ENCODE data around the gene VAT1L. TPM values are rescaled to one million over a fixed set of nuclear protein-coding genes. Genes with fewer than 3 reads are reported as not detected.

VAT1L gene
- total and polyA plus RNA-seq, 2 donors (not counting 1 experiment from before 2014, with no cell fraction given), result not detected

GRCh38 chr16:77780378-77780837, 8.0 kb upstream of the VAT1L start:
- no peaks in the 10 kb centered on the region for H3K4me1 Mint-ChIP-seq

DNA sequence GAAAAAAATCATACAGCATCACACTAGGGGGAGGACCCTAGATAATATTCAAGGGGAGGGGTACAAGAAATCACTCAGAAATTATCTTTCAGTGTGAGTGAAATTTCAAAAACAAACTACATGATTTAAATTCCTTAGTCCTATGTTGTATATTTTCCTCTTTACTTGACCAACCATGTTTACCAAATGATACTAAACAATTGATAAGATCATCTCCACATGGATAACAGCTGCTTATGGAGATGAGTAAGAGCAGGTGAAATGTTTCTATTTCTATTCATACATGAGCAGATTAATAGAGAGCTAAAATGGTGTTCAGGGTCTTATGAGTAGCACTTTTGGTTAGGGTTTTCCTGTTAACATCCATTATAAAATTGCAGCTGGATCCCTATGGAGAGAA, 7.3 kb upstream of the VAT1L start:
- no peaks in the 10 kb centered on the region for H3K4me1 Mint-ChIP-seq
- no peak overlapping the region for H3K4me3 ChIP-seq (ENCODE audit: control extremely low read depth in 1 of 5, extremely low read depth in 1 of 5, insufficient read depth in 1 of 5, low read depth in 2 of 5, low read length in 4 of 5)
- peaks cover 9% of the 10 kb centered on the region for H3K27me3 Mint-ChIP-seq
- intact Hi-C loops (cut with micrococcal nuclease), result no loop called here
- no peak overlapping the region for H2AFZ ChIP-seq (ENCODE audit: insufficient read depth, low read depth, low read length, poor library complexity, severe bottlenecking)
- no peak overlapping the region for H3K27ac ChIP-seq (ENCODE audit: low read length in 2 of 2)
- no peaks in the 10 kb centered on the region for H4K20me1 ChIP-seq (ENCODE audit: control insufficient read depth, insufficient read depth, low read length, poor library complexity, severe bottlenecking)
- CTCF ChIA-PET, result no interaction called here
- H3K27ac Mint-ChIP-seq, result no peak overlapping the region
- H3K4me1 ChIP-seq (ENCODE audit: control insufficient read depth in 2 of 2, insufficient read depth in 2 of 2, low read length in 2 of 2), result no peaks in the 10 kb centered on the region
- H3K9me3 Mint-ChIP-seq (ENCODE audit: insufficient read depth), result no peaks in the 10 kb centered on the region
- no peaks in the 10 kb centered on the region for H3K79me2 ChIP-seq (ENCODE audit: control insufficient read depth, insufficient read depth, low read length)
- no peaks in the 10 kb centered on the region for H3K9me3 ChIP-seq (ENCODE audit: control extremely low read depth in 1 of 3, control insufficient read depth in 2 of 3, insufficient read depth in 1 of 3, low read length in 2 of 3)
- H3K4me3 Mint-ChIP-seq, result no peak overlapping the region
- peaks cover 0 to 4% (median 0%) of the 10 kb centered on the region in 4 experiments for H3K27me3 ChIP-seq (replicated peaks in 1 of 4; ENCODE audit: control extremely low read depth in 1 of 4, control insufficient read depth in 3 of 4, insufficient read depth in 4 of 4, low read length in 3 of 4)
- no peak overlapping the region for H3K9ac ChIP-seq (ENCODE audit: low read length)
- ATAC-seq (ENCODE audit: low read depth) (no peak), DNase-seq (no peak)
- POLR2A ChIA-PET, result no interaction called here
- TF ChIP-seq EZH2 (IDR thresholded peaks at IDR 0.05; ENCODE audit: borderline replicate concordance, insufficient read depth, low read depth, low read length, poor library complexity, severe bottlenecking), result no peak
- no peak for TF ChIP-seq CTCF (IDR thresholded peaks at IDR 0.05)
- H3K4me2 ChIP-seq (replicated peaks; ENCODE audit: low read depth, low read length, poor library complexity, severe bottlenecking), result no peak overlapping the region
- no peaks in the 10 kb centered on the region for H3K36me3 ChIP-seq (replicated peaks in 1 of 2; ENCODE audit: control extremely low read depth in 1 of 2, control insufficient read depth in 1 of 2, extremely low read depth in 1 of 2, insufficient read depth in 2 of 2, low read length in 1 of 2)

More at GRCh38 chr16:77780378-77780837, 8.0 kb upstream of the VAT1L start:
- H3K27ac Mint-ChIP-seq, result no peak overlapping the region
- Histone ChIP-seq H3K4me1 (ENCODE audit: control insufficient read depth in 2 of 2, insufficient read depth in 2 of 2, low read length in 2 of 2) (no peaks in the 10 kb centered on the region), H3K4me3 (ENCODE audit: control extremely low read depth in 1 of 5, extremely low read depth in 1 of 5, insufficient read depth in 1 of 5, low read depth in 2 of 5, low read length in 4 of 5) (no peak overlapping the region), H2AFZ (ENCODE audit: insufficient read depth, low read depth, low read length, poor library complexity, severe bottlenecking) (no peak overlapping the region), H3K9me3 (ENCODE audit: control extremely low read depth in 1 of 3, control insufficient read depth in 2 of 3, insufficient read depth in 1 of 3, low read length in 2 of 3) (no peaks in the 10 kb centered on the region), H3K36me3 (replicated peaks in 1 of 2; ENCODE audit: control extremely low read depth in 1 of 2, control insufficient read depth in 1 of 2, extremely low read depth in 1 of 2, insufficient read depth in 2 of 2, low read length in 1 of 2) (no peaks in the 10 kb centered on the region), H3K27me3 (replicated peaks in 1 of 4; ENCODE audit: control extremely low read depth in 1 of 4, control insufficient read depth in 3 of 4, insufficient read depth in 4 of 4, low read length in 3 of 4) (peaks cover 0 to 3% (median 0%) of the 10 kb centered on the region in 4 experiments), H3K4me2 (replicated peaks; ENCODE audit: low read depth, low read length, poor library complexity, severe bottlenecking) (no peak overlapping the region), H3K9ac (ENCODE audit: low read length) (no peak overlapping the region), H3K27ac (ENCODE audit: low read length in 2 of 2) (no peak overlapping the region), H3K79me2 (ENCODE audit: control insufficient read depth, insufficient read depth, low read length) (no peaks in the 10 kb centered on the region), H4K20me1 (ENCODE audit: control insufficient read depth, insufficient read depth, low read length, poor library complexity, severe bottlenecking) (no peaks in the 10 kb centered on the region)
- H3K4me3 Mint-ChIP-seq, result no peak overlapping the region
- no peak for ATAC-seq (ENCODE audit: low read depth)
- 82% methylated on average over 6 of the region's 9 CpGs for WGBS (ENCODE audit: insufficient coverage)
- ChIA-PET CTCF (no interaction called here), POLR2A (no interaction called here)
- no peaks in the 10 kb centered on the region for H3K9me3 Mint-ChIP-seq (ENCODE audit: insufficient read depth)
- intact Hi-C loops (cut with micrococcal nuclease), result no loop called here
- no peak for DNase-seq
- H3K27me3 Mint-ChIP-seq, result peaks cover 6% of the 10 kb centered on the region
- TF ChIP-seq EZH2 (IDR thresholded peaks at IDR 0.05; ENCODE audit: borderline replicate concordance, insufficient read depth, low read depth, low read length, poor library complexity, severe bottlenecking) (no peak), CTCF (IDR thresholded peaks at IDR 0.05) (no peak)

Measured in B cell (primary cell).